Measurements from ENCODE around the gene FANCC.

The FANCC gene

GRCh38 chr9:95099321-95100070 lies 218.0 kb downstream of the FANCC start:
- no peak for DNase-seq (ENCODE audit: low spot score)

GRCh38 chr9:95098391-95098921 lies 219.1 kb downstream of the FANCC start:
- DNase-seq (ENCODE audit: low spot score): no peak

- no peak for DNase-seq (ENCODE audit: low spot score)
These were observed 220.2 kb downstream of the FANCC start for GRCh38 chr9:95097279-95097678.

DNA sequence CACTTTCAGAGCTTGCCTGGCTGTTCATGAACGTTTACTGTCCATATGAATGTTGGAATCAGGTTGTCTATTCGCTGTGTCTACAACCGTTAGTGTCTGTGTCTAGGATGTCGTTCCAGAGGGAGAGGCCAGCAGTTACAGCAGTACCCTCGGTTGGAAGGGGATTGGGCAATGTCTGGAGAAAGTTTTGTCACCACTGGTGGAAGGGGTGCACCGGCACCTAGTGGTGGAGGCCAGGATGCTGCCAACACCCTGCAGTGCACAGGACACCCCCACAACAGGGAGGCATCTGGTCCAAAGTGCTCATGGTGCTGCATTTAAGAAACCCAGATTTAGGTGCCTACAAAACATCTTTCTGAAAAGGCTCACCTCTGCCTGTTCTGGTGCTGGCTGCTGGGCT lies 220.7 kb downstream of the FANCC start:
- DNase-seq (ENCODE audit: low spot score): no peak

DNA sequence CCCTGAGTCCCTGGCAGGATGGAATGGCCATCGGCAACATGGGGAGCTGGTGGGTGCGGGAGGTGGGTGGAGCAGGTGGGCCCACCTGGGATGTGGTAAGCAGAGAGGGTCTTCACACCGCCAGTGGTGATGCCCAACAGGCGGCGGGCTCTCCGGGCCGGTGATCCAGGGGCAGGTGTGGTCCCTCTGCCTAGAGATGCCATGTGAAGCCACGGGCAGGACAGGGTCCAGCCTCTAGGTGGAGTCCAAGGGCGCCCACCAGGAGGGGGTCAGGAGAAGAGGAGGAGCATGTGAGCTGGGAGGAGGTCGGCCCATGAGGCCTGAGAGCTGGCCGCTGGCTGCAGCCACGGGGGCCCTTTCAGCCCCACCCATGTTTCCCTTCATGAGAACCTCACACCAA lies 221.1 kb downstream of the FANCC start:
- DNase-seq (ENCODE audit: low spot score): no peak

DNA sequence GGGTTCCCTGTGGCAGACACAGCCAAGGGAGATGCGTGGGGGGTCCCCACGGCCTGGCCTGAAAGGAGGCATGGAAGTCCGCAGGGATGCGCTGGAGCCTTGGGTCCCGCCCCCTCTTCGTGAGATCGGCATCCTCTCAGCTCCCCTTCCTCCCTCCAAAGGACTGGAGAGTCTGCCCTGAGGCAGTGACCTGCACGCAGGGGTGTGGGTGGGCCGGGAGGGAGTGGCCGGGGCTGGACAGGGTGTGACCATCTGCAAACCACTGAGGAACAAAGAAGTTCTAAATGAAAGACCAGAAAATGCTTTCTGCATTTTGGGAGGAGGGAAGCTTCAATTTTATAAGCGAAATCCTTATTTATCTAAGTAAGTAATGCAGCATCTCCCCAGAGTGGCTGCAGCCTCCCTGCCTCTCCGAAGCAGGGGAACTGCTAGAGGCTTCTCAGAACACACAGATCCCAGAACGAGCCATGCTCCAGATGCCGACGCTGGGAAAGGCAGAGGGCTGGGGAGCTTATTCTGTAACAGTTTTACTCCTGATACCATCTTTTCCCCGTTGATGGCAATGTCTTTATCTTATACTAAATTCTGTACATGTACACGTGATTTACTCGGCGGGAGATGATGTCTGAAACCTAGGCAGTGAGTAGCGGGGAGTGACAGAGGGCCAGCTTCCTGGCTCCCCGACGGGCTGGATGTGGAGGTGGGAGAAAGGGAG lies 221.7 kb downstream of the FANCC start:
- no peak for DNase-seq (ENCODE audit: low spot score)

DNA sequence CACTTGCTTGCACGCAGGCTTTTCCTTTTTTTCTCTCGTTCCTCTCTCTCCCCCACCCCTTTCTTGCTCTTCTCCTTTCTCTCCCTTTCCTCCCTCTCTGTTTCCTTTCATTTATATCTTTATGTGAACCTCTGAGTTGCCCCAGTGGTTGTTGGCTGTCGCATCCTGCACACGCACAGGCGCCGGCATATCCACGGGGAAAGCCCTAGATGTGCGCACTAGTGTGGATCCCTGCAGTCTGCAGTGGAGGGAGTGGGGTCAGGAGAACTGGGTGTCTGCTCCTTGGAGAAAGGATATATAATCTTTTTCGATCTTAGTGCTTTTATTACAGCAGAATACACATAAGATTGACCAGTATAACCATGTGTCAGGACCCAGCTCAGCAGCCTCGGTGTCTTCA lies 223.5 kb downstream of the FANCC start:
- no peak for DNase-seq (ENCODE audit: low spot score)

DNA sequence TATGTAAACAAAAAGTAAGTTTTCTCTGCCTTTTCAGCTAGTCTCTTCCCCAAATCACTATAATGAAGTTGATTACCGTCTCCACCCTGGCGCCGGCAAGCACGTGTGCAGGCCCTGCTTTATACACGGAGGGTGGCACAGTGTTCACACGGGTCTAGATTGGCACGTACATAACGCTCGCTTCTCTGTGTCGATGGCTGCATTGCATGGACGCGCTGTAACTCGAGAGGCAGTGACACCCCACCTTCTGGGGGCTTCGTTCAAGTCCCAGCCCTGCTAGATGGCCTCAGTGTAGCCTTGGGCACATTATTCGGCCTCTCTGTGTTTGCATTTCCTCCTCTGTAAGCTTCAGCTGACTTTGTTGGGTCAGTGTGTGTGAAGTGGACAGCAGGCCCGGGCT lies 223.9 kb downstream of the FANCC start:
- DNase-seq (ENCODE audit: low spot score): no peak

DNA sequence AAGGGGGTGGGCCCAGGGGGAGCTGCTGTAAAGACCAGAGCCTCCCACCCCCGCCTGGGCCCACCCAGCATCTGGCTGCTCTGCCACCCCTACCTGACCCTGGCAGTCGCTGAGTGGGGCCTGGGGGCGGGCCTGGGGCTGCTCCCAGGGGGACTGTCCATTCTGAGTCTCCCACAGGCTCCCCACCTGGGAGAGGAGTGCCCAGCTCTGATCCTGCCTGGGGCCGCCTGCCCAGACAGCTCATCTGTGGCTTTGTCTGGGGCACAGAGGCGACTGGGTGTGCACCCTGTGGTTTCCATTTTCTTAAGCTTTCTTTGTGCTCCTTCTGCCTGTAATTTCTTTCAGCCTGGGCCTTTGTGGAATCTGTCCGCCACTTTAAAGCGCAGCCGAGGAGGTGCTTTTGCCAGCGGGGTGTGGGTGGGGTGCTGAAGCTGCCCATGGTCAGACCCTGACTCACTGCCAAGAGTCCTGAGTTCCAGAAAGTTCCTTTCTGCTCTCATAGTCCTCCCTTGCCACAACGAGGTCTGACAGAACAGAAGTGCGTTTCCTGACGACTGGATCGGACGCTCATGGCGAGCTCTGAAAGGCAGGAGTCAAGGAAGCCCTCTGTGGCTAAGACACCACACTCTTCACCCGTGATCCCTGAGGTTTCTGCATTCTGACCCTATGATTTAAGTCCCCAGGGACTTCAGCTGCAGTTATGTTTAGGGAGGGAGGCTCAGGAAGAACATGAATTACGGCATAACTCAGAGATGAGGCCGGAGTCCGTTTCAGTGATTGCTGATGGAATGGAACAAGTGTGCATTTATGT lies 225.0 kb downstream of the FANCC start:
- peak; percentile 93 for DNase-seq (ENCODE audit: low spot score)

DNA sequence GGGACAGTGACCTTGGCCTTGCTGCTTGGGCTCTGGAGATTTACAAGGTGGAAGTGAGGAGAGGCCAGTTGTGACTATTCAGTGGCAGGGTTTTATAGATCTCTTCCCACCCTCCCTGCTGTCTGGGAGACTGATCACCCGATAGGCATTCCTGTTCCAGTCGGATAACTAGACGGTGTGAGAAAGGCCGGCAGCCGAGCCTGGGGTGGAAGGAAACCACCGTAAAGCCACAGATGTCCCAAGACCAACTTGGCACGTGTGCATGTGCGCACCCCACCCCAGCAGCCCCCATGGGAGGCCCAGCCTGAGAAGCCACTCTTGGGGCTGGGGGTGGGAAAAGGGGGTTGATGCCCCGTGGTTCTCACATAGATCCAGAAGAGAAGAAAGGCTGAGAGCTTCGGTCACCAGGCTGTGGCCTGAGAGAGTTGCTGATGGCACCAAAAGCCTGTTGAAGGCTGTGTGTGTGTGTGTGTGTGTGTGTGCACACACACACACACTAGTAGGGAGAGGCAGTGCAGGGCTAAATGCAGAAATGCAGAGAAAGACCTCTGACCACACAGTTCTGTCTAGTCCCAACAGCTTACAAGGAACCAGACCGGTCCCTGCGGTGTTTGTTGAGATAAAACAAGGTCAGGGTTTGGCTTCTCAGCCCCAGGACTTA lies 225.8 kb downstream of the FANCC start:
- DNase-seq (ENCODE audit: low spot score): peak; percentile 86

DNA sequence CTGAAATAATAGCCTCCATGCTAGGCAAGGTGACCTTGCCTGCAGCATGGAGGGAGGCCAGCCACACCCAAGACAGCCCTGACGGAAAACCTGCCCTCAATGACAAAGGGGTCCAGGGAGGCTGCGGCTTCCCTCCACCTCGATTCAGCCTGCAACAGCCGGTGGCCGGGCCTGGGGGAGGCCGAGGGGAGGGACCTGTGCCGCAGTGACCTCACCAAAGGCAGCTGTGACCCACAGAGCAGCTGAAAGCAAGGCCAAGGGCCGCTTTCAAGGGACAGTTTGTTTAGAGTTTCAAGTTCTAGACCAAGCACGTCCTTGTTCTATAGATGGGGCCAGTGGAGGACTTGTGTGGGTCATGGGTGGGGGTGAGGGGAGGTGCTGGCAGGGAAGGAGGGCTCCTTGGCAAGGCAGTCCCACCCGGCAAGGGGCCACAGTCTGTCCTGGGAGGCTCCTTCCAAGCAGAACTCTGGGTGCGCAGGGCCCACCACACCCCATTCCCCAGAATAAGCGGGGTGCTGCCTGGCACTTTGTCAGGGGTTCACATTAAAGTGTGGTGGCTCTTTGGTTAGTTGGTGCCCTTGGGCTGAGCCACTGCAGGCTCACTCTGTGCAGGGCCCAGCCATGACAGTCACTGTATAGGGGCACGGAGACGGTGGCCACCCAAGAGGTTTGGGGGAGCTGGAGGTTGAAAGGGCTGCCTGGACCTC lies 226.5 kb downstream of the FANCC start:
- no peak for DNase-seq (ENCODE audit: low spot score)

DNA sequence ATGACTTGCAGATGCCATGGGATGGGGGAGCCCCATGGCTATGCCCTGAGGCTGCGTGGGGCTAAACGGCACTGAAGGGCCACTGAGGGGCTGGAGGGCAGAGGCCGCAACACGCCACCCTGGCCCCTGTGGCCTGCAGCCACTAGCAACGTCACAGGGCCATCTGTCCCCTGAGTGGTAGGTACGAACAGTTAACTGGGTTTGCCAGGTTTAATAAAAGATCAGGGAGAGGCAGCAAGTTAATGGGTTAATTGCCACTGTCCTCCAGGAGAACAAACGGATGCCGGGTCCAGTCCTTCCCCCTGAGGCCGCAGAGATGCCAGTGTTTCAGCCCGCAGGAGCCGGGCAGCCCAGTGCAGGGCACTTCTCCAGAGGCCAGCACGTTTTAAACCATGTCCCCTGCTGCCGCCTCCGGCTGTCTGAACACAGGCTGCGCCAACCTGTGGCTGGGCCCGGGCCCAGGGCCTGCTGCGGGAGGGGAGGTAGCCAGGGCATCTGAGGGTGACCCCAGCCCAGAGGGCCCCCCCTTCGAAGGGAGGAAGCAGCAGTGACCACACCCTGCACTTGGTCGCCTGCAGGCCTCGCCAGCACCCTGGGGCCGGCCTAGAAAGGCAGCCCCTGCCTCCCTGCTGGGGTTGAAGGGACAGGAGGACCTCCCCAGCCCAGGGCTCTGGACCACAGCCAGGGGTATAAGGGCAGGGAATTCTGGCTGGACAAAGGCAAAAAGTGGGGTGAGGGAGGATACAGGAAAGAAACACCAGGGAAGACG lies 227.3 kb downstream of the FANCC start:
- DNase-seq (ENCODE audit: low spot score): peak; percentile 76

- DNase-seq (ENCODE audit: low spot score): no peak
These were observed 228.1 kb downstream of the FANCC start for GRCh38 chr9:95089257-95090022.

DNA sequence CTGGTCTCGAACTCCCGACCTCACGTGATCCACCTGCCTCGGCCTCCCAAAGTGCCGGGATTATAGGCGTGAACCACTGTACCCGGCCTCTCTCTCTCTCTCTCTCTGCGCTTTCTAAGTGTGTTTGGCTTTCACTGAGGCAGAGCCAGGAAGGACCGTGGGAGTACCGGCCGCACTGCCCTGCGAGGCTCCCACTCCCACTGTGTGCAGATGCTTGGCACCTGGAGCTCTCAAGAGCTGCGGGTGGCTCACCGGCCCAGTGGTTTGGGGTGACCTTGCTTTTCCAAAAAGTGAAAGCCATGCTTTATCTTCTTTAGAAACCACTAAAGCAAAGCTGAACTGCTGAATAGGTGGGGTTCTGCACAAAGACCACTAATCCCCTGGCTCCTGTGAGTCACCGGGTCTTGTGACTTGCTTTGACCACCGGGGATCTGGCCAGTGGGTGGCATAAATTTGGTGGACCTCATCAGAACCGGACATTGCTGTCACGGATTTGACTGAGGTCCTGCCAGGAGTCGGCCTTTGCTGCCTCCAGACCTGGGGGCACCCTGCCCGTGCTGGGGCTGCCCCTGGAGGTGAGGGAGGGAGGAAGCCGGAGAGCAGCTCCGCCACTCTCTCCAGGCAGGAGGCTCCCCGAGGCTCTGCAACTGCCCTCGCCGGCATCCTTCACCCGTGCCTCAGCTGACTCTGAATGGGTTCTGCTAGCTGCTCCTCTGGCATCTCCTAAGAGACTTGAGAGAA lies 228.9 kb downstream of the FANCC start:
- peak; percentile 67 for DNase-seq (ENCODE audit: low spot score)

GRCh38 chr9:95087659-95088242 lies 229.8 kb downstream of the FANCC start:
- DNase-seq (ENCODE audit: low spot score): peak; percentile 61

DNA sequence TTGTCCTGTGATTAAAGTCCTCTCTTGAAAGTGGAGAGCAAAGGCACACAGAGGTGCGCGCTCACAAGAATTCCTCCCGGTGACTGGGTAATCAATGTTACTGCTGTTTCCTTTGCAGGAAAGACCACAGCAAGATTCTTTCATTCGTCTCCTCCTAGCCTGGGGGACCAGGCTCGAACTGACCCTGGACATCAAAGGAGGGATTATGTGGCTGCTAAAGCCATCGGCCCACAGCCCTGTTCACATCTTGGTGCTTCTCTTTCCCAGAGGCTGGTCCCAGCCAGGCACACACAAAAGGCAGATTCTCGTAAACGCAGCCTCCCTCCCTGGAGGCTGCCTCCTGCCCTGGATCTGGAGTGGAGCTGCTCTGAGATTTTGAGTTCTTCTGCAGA lies 230.9 kb downstream of the FANCC start:
- no peak for DNase-seq (ENCODE audit: low spot score)

- no peak for DNase-seq (ENCODE audit: low spot score)
These were observed 231.5 kb downstream of the FANCC start for GRCh38 chr9:95085861-95086563.
